Lower leg skin (tissue), 3 donors: ENCODE measurements around the gene DLG2.

Source experiments
- CTCF ChIP-seq, 3 donors: fragments of 450-650 bp; IDR thresholded peaks; one replicate each; pipeline ENCODE4 v1.5.1; 2016; ENCODE audit warnings: antibody characterized with exemption in 3 of 3, mild to moderate bottlenecking in 3 of 3, moderate library complexity in 2 of 3
- POLR2A ChIP-seq, 2 donors: fragments of 450-650 bp; IDR thresholded peaks; one replicate each; pipeline ENCODE4 v1.6.1; 2016 to 2017; ENCODE audit warnings: antibody characterized with exemption in 2 of 2, mild to moderate bottlenecking in 1 of 2, moderate library complexity in 1 of 2

GRCh38 chr11:83809274-83809673, 1817.9 kb downstream of the DLG2 start:
- no peak for TF ChIP-seq CTCF (IDR thresholded peaks at IDR 0.05)
- no peak for TF ChIP-seq POLR2A (IDR thresholded peaks at IDR 0.05)
